Retinal pigment epithelial cell (primary cell): ENCODE data around the gene TBX3.

Source experiments
- DNase-seq: peaks from one replicate; pipeline ENCODE4 v3.0.0-alpha.2; 2010; ENCODE audit warnings: low read depth
- H3K4me3 ChIP-seq: 2 replicates; pipeline ENCODE4 v1.5.1; 2011; ENCODE audit warnings: mild to moderate bottlenecking, low read length, control low read depth, moderate library complexity
- CTCF ChIP-seq: conservative IDR thresholded peaks from 2 replicates; pipeline ENCODE4 v1.5.1; 2011; ENCODE audit warnings: low read depth, low read length, control low read depth, inconsistent platforms

Gene TBX3

DNA sequence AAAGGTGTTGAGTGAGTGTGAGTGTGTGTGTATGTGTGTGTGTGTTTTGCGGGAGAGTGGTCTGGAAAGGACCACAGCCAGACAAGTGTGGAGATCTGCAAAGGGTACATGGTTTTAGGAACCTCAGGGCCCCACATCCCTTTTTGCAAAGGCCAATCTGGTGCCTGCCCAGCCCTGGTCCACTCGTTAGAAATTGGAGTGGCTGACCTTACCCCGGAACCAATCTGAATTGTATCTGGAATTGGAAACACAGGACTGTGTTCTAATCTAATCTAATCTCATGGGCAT is 11.3 kb upstream of the TBX3 start:
- no peak for DNase-seq
- no peak overlapping the region for H3K4me3 ChIP-seq
- TF ChIP-seq CTCF: no peak

DNA sequence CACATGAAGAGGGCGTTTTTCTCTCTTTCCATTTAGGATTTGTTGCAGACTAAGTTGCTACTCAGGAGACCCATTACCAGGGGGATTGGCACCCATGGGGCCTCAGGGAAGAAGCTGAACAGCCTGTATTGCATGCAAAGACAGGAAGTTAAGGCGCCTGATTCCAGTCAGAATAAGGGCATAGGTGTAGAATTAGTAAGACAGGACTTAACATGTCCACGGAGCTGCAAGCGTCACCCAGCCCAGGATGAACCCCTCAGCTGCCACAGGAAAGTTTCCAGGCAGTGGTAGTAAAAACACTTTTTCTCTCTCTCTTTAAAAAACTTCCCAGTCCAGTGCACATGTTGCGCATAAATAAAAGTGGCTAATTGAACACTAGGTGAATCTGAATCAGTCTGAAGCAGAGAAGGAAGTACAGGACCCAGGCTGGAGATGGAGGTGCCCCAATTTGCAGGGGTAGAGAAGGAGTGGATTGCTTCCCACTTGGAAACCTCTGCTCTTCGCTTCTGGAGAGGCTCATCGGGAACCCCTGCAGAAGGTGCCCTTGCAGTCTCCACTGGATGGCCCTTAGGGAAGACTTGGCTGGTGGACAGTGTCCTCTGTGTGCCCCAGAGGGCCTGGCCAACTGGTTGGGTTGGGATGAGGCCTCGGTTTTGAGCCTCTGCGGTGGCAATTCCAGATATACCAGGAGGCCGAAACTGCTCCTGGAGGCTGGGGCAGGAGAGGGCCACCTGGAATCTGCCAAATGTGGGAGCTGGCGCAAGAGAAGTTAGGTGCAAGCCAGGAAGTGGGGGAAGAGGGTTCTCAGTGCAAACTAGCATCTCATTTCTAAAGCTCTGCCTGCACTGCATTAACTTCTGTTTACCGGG is 10.7 kb upstream of the TBX3 start:
- no peak overlapping the region for H3K4me3 ChIP-seq
- no peak for DNase-seq
- no peak for TF ChIP-seq CTCF

DNA sequence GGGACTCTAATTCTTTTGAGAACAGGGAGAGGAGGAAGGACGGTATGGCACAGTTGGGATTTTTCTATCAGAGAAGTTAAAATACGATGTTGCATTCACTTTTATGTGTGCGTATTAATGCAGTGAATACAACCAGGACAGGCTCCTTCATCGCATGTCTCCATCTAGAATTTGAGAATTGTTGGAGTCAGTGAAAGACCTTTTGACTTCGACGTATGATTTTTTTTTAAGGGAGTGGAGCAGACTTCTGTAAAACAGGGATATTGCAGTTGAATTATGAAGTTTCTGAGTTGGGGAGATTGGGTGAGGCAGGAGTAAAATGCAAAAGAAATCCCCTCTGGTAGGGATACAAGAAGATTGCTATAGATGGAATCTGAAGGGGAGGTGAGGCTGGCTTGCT is 9.6 kb upstream of the TBX3 start:
- DNase-seq: no peak
- no peak overlapping the region for H3K4me3 ChIP-seq
- no peak for TF ChIP-seq CTCF

- no peak overlapping the region for H3K4me3 ChIP-seq
- no peak for TF ChIP-seq CTCF
These were observed 9.1 kb upstream of the TBX3 start for GRCh38 chr12:114693059-114693531.

GRCh38 chr12:114692186-114693058 is 8.4 kb upstream of the TBX3 start:
- no peak overlapping the region for H3K4me3 ChIP-seq
- TF ChIP-seq CTCF: no peak
- no peak for DNase-seq

More at GRCh38 chr12:114693059-114693531, 9.1 kb upstream of the TBX3 start:
- DNase-seq: no peak

GRCh38 chr12:114691763-114692185 is 7.8 kb upstream of the TBX3 start:
- no peak for TF ChIP-seq CTCF
- no peak overlapping the region for H3K4me3 ChIP-seq
- no peak for DNase-seq
